Testis (tissue), 2 donors: Measurements from ENCODE around the gene ANXA4.

Experiments
- POLR2A ChIP-seq: fragments of 450-650 bp; IDR thresholded peaks from one replicate; pipeline ENCODE4 v1.6.1; 2017; ENCODE audit warnings: antibody characterized with exemption, mild to moderate bottlenecking, moderate library complexity
- TF ChIP-seq, protein P1 (sequence below), 3 experiments: fragments of 450-650 bp in 2 of 3; fragments of 200-600 bp in 1 of 3; sonication (generic) in 1 of 3; IDR thresholded peaks; one replicate each; pipeline ENCODE4 v1.5.1; 2016 to 2019; ENCODE audit warnings: antibody characterized with exemption in 3 of 3, mild to moderate bottlenecking in 2 of 3, moderate library complexity in 1 of 3

DNA sequence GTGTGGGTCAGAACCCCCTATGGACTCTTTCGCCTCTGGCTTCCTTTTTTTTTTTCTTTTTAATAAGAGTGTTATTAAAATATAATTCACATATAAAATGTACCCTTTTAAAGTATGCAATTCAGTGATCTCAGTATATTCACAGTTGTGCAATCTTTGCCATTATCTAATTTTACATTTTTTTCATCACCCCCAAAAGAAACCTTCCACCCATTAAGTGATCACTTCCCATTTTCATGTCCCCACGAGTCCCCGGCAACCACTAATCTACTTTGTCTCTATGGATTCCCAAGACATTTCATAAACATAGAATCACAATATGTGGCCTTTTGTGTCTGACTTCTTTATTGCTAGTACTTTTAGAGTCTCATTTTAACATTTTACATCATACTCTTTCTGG lies 38.7 kb upstream of the ANXA4 start:
- TF ChIP-seq, protein P1, sequence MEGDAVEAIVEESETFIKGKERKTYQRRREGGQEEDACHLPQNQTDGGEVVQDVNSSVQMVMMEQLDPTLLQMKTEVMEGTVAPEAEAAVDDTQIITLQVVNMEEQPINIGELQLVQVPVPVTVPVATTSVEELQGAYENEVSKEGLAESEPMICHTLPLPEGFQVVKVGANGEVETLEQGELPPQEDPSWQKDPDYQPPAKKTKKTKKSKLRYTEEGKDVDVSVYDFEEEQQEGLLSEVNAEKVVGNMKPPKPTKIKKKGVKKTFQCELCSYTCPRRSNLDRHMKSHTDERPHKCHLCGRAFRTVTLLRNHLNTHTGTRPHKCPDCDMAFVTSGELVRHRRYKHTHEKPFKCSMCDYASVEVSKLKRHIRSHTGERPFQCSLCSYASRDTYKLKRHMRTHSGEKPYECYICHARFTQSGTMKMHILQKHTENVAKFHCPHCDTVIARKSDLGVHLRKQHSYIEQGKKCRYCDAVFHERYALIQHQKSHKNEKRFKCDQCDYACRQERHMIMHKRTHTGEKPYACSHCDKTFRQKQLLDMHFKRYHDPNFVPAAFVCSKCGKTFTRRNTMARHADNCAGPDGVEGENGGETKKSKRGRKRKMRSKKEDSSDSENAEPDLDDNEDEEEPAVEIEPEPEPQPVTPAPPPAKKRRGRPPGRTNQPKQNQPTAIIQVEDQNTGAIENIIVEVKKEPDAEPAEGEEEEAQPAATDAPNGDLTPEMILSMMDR (IDR thresholded peaks at IDR 0.05) = no peak
- no peak for TF ChIP-seq POLR2A
